SKM-1 treated with dmso at 0.1 percent for 144 hours (cell line): ENCODE data around the gene VPS26A.
A peak's percentile ranks its signal among the peaks of the same experiment; 100 is the strongest.
"Not testable (repeated sequence)": the region's sequence is repeated elsewhere in the genome, so short reads cannot be mapped to it uniquely, and the experiment has no call there.

Experiments
- DNase-seq: peaks from one replicate; lab custom pipeline; 2025; ENCODE audit not compliant: unreplicated experiment; lab: John Stamatoyannopoulos, UW

The VPS26A gene

GRCh38 chr10:69175326-69175725, 51.3 kb downstream of the VPS26A start:
- not testable (repeated sequence) for DNase-seq

GRCh38 chr10:69176823-69177222, 52.8 kb downstream of the VPS26A start:
- no peak for DNase-seq

GRCh38 chr10:69179089-69179742, 55.2 kb downstream of the VPS26A start:
- DNase-seq = peak; percentile 73

- DNase-seq = peak; percentile 96
Measured at GRCh38 chr10:69179743-69180524, 56.0 kb downstream of the VPS26A start, which contains the start of gene SUPV3L1. TSS of gene SUPV3L1 (plus strand) at chr10:69180234. CDS start at chr10:69180292, 58 bp downstream.

- no peak for DNase-seq
Measured at GRCh38 chr10:69180525-69181204, 56.7 kb downstream of the VPS26A start.

- DNase-seq = no peak
Measured at GRCh38 chr10:69181433-69181832, 57.5 kb downstream of the VPS26A start.

- DNase-seq = no peak
Measured at GRCh38 chr10:69182005-69182404, 58.0 kb downstream of the VPS26A start.

GRCh38 chr10:69186524-69186923, 62.5 kb downstream of the VPS26A start:
- no peak for DNase-seq

- DNase-seq = no peak
Measured at GRCh38 chr10:69201045-69201444, 77.1 kb downstream of the VPS26A start.

- no peak for DNase-seq
Measured at GRCh38 chr10:69202332-69202731, 78.4 kb downstream of the VPS26A start.

- no peak for DNase-seq
Measured at GRCh38 chr10:69208761-69209160, 84.8 kb downstream of the VPS26A start.

- DNase-seq = no peak
Measured at GRCh38 chr10:69209787-69210484, 86.0 kb downstream of the VPS26A start.

GRCh38 chr10:69211104-69211503, 87.1 kb downstream of the VPS26A start:
- DNase-seq = no peak

GRCh38 chr10:69211524-69211923, 87.5 kb downstream of the VPS26A start:
- DNase-seq = no peak

- DNase-seq = no peak
Measured at GRCh38 chr10:69213591-69214311, 89.8 kb downstream of the VPS26A start.

- peak; percentile 55 for DNase-seq
Measured at GRCh38 chr10:69214666-69215131, 90.7 kb downstream of the VPS26A start.

GRCh38 chr10:69215405-69216171, 91.6 kb downstream of the VPS26A start:
- DNase-seq = no peak

GRCh38 chr10:69216577-69217118, 92.7 kb downstream of the VPS26A start:
- no peak for DNase-seq

GRCh38 chr10:69217119-69217754, 93.3 kb downstream of the VPS26A start:
- no peak for DNase-seq
